Ascending aorta (tissue), 2 donors: ENCODE data around the gene SDC4. TPM values are rescaled to one million over a fixed set of nuclear protein-coding genes. Genes with fewer than 3 reads are reported as not detected.

ENCODE experiments used
- DNase-seq, 2 donors: peaks; one replicate each; pipeline ENCODE4 v3.0.0-alpha.2; 2019; ENCODE audit warnings: low spot score in 2 of 2
- H3K27ac ChIP-seq, 2 donors: fragments of 200-600 bp; sonication (generic); one replicate each; pipeline ENCODE4 v1.5.1; 2016 to 2017; ENCODE audit warnings: mild to moderate bottlenecking in 1 of 2
- H3K27me3 ChIP-seq: fragments of 200-600 bp; sonication (generic); one replicate; pipeline ENCODE4 v1.5.1; 2017
- H3K36me3 ChIP-seq, 2 donors: fragments of 200-600 bp; sonication (generic); one replicate each; pipeline ENCODE4 v1.5.1; 2016
- H3K4me1 ChIP-seq, 2 donors: fragments of 200-600 bp; sonication (generic); one replicate each; pipeline ENCODE4 v1.5.1; 2016 to 2017; ENCODE audit warnings: mild to moderate bottlenecking in 1 of 2
- H3K4me3 ChIP-seq, 2 donors: fragments of 200-600 bp; sonication (generic); one replicate each; pipeline ENCODE4 v1.5.1; 2016 to 2017; ENCODE audit warnings: mild to moderate bottlenecking in 1 of 2
- H3K9me3 ChIP-seq, 2 donors: fragments of 200-600 bp; sonication (generic); one replicate each; pipeline ENCODE4 v1.5.1; 2016
- CTCF ChIP-seq, 3 experiments: fragments of 200-600 bp in 2 of 3; fragments of 450-650 bp in 1 of 3; sonication (generic) in 2 of 3; IDR thresholded peaks; one replicate each; pipeline ENCODE4 v1.5.1; 2016 to 2019; ENCODE audit warnings: antibody characterized with exemption in 3 of 3, mild to moderate bottlenecking in 1 of 3, moderate library complexity in 1 of 3
- intact Hi-C: fragments of 100-400 bp; cut with DNase I; formaldehyde crosslinking; loops from one replicate; pipeline ENCODE4 v1.15.1; 2023
- total RNA-seq: library from RNA; depleted of rRNA; stranded (reverse); fragments of >200 nt; gene quantifications from one replicate; pipeline ENCODE4 v1.1.0, GENCODE V29; 2016

The SDC4 gene
- total RNA-seq, 1 donor from 2014 or later, result 63.8 TPM

GRCh38 chr20:45294659-45295058 is 53.6 kb downstream of the SDC4 start:
- no peak for TF ChIP-seq CTCF (IDR thresholded peaks at IDR 0.05)
- no peak overlapping the region for H3K4me3 ChIP-seq
- peaks cover 0 to 4% of the 10 kb centered on the region in 2 donors for H3K4me1 ChIP-seq
- H3K36me3 ChIP-seq, result no peaks in the 10 kb centered on the region
- DNase-seq, result no peak
- intact Hi-C loops, result no loop called here
- no peaks in the 10 kb centered on the region for H3K9me3 ChIP-seq
- no peaks in the 10 kb centered on the region for H3K27me3 ChIP-seq
- no peak overlapping the region for H3K27ac ChIP-seq

DNA sequence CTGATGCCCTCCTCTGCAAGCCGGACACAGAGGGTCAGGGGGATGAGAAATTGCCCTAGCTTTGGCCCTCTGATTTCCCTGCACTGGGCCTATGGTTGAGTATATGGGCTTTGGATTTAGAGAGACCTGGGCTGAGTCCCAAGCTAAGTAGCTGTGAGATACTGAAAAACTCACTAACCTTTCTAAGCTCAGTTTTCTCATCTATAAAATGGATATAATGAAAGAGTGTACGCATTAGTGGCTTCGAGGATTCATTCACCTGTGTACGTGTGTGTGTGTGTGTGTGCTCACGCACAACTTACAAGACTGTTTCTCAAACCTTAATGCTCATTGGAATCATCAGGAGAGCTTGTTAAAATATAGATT is 54.2 kb downstream of the SDC4 start:
- intact Hi-C loops, result no loop called here
- Histone ChIP-seq H3K27ac (no peak overlapping the region), H3K27me3 (no peaks in the 10 kb centered on the region), H3K4me3 (peak overlapping the region; percentile 47 to 70), H3K9me3 (no peaks in the 10 kb centered on the region), H3K36me3 (no peaks in the 10 kb centered on the region), H3K4me1 (peaks cover 0 to 4% of the 10 kb centered on the region in 2 donors)
- TF ChIP-seq CTCF (IDR thresholded peaks at IDR 0.05), result no peak
- DNase-seq, result no peak

DNA sequence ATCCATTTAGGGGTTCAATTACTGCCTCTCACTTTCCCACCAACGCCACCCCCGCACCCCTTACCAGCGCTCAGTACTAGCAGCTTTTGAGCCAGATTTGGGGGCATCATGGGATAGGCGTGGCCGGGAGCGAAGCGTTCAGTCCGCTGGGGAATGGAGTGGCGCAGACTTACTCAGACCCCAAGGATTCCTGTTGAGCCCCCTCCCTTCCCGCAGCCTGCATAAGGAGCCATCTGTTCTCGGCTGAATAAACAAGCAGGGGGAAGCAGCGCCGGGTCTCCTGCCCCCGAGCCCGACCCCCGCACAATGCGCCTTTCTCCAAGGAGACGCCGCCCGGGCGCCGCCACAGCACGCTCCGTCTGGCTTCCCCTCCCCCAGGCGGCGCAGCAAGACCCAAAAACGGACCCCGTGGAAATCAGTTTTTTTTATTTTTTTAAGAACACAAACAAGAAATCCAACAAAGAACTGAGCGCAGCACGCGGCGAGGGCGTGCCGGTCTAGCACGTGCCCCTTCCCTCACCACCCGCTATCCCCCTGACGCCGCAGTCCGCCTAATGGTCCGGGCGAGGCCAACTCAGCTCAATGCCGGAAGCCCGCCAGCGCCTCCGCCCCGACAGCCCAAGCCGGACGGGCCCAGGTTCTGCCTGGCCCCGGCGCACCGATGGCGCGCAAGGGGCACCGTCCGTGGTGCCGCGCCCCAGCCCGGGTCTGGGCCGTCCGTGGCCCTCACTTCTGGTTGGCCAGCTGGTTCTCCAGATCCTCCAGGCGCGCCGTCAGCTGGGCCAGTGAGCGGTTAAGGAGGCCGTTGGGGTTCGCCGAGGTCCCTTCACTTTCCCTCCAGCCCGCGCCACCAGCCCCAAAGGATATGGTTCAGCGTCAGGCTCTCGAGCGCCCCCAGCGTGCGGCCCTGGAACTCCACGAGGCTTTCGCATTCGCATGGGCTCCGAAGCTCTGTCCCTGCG is 54.9 kb downstream of the SDC4 start:
- Histone ChIP-seq H3K9me3 (no peaks in the 10 kb centered on the region), H3K36me3 (no peaks in the 10 kb centered on the region), H3K27ac (peak overlapping the region in 1 of 2 donors; percentile 38), H3K27me3 (no peaks in the 10 kb centered on the region), H3K4me3 (peak overlapping the region; percentile 47 to 70), H3K4me1 (peaks cover 0 to 4% of the 10 kb centered on the region in 2 donors)
- TF ChIP-seq CTCF (IDR thresholded peaks at IDR 0.05), result peak; percentile 76 to 97 (median 93)
- DNase-seq, result peak; percentile 20 to 86
- intact Hi-C loops, result no loop called here

- H3K4me1 ChIP-seq, result peaks cover 0 to 4% of the 10 kb centered on the region in 2 donors
- H3K9me3 ChIP-seq, result no peaks in the 10 kb centered on the region
- no peak overlapping the region for H3K4me3 ChIP-seq
- H3K27ac ChIP-seq, result no peak overlapping the region
- no peaks in the 10 kb centered on the region for H3K36me3 ChIP-seq
- TF ChIP-seq CTCF (IDR thresholded peaks at IDR 0.05), result no peak
- no peak for DNase-seq
- intact Hi-C loops, result no loop called here
- no peaks in the 10 kb centered on the region for H3K27me3 ChIP-seq
Measured at GRCh38 chr20:45292343-45292742, 55.9 kb downstream of the SDC4 start.

DNA sequence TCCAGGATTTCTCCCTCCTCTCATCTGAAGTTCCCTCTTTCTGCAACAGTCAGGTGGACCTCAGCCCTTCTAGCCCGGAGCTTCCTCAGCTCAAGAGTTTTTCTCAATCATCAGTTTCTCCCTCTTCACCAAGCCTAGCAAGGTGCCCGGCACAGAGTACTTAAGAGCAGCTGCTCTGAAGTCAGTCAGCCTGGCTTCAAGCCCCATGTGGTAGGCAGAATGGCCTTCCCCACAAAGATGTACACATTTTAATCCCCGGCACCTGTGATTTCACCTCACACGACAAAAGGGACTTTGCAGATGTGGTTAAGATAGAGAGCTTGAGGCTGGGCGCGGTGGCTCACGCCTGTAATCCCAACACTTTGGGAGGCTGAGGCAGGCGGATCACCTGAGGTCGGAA is 56.7 kb downstream of the SDC4 start:
- Histone ChIP-seq H3K27me3 (no peaks in the 10 kb centered on the region), H3K27ac (no peak overlapping the region), H3K36me3 (no peaks in the 10 kb centered on the region), H3K4me3 (no peak overlapping the region), H3K9me3 (no peaks in the 10 kb centered on the region), H3K4me1 (peaks cover 0 to 4% of the 10 kb centered on the region in 2 donors)
- intact Hi-C loops, result loop anchor here (2.0 kb wide), 1 partner anchor 247 kb away; no protein-coding TSS in a partner anchor
- no peak for TF ChIP-seq CTCF (IDR thresholded peaks at IDR 0.05)
- no peak for DNase-seq
